ENCODE data around the gene SOX12.

The SOX12 gene

GRCh38 chr20:278607-279571 lies 46.5 kb upstream of the SOX12 start:
- POLR2A ChIA-PET: no interaction called here
- no peak overlapping the region for H3K4me3 ChIP-seq (ENCODE audit: low read depth, low read length)
- TF ChIP-seq CTCF (IDR thresholded peaks at IDR 0.05; ENCODE audit: insufficient read depth, low read length, missing control alignments): no peak
- no peak for DNase-seq (ENCODE audit: low read depth, low spot score)
- CTCF ChIA-PET: interaction anchor here (2.4 kb wide), 1 partner anchor 11 kb away, joined by 15 read pairs; no protein-coding TSS in a partner anchor

- CTCF ChIA-PET: interaction anchor here (0.9 to 3.9 kb wide), 2 partner anchors 15 to 189 kb away, joined by 3 to 46 read pairs; no protein-coding TSS in a partner anchor
- no peak for DNase-seq (ENCODE audit: low read depth, low spot score)
- POLR2A ChIA-PET: no interaction called here
- no peak overlapping the region for H3K4me3 ChIP-seq (ENCODE audit: low read depth, low read length)
- no peak for TF ChIP-seq CTCF (IDR thresholded peaks at IDR 0.05; ENCODE audit: insufficient read depth, low read length, missing control alignments)
Measured at GRCh38 chr20:284172-284571, 41.2 kb upstream of the SOX12 start.

GRCh38 chr20:286508-286907 lies 38.8 kb upstream of the SOX12 start:
- TF ChIP-seq CTCF (IDR thresholded peaks at IDR 0.05; ENCODE audit: insufficient read depth, low read length, missing control alignments): no peak
- POLR2A ChIA-PET: no interaction called here
- H3K4me3 ChIP-seq (ENCODE audit: low read depth, low read length): no peak overlapping the region
- CTCF ChIA-PET: no interaction called here
- DNase-seq (ENCODE audit: low read depth, low spot score): no peak

GRCh38 chr20:288956-289692 lies 36.2 kb upstream of the SOX12 start:
- H3K4me3 ChIP-seq (ENCODE audit: low read depth, low read length): peak overlapping the region; percentile 82
- ChIA-PET CTCF (interaction anchor here (0.5 to 2.2 kb wide), 4 partner anchors 16 to 65 kb away, joined by 3 to 6 read pairs (median 4); no protein-coding TSS in a partner anchor), POLR2A (interaction anchor here (1.6 kb wide), 1 partner anchor 35 kb away, joined by 3 read pairs; no protein-coding TSS in a partner anchor)
- no peak for DNase-seq (ENCODE audit: low read depth, low spot score)
- no peak for TF ChIP-seq CTCF (IDR thresholded peaks at IDR 0.05; ENCODE audit: insufficient read depth, low read length, missing control alignments)

- peak overlapping the region; percentile 82 for H3K4me3 ChIP-seq (ENCODE audit: low read depth, low read length)
- POLR2A ChIA-PET: interaction anchor here (1.6 kb wide), 1 partner anchor 35 kb away, joined by 3 read pairs; no protein-coding TSS in a partner anchor
- CTCF ChIA-PET: interaction anchor here (1.4 to 2.2 kb wide), 2 partner anchors 16 to 64 kb away, joined by 3 to 6 read pairs; no protein-coding TSS in a partner anchor
Measured at GRCh38 chr20:289693-290083, 35.7 kb upstream of the SOX12 start.

More at GRCh38 chr20:289693-290083, 35.7 kb upstream of the SOX12 start:
- no peak for DNase-seq (ENCODE audit: low read depth, low spot score)
- TF ChIP-seq CTCF (IDR thresholded peaks at IDR 0.05; ENCODE audit: insufficient read depth, low read length, missing control alignments): no peak

Measured in AG04449 (cell line).